Activated CD8-positive, alpha-beta memory T cell treated with anti-CD3 and anti-CD28 coated beads, Interleukin-2, amount 50 U/mL, for 1 hour (primary cell): Measurements from ENCODE around the gene OR6S1.
A peak's percentile ranks its signal among the peaks of the same experiment; 100 is the strongest.
"Not testable (repeated sequence)": the region's sequence is repeated elsewhere in the genome, so short reads cannot be mapped to it uniquely, and the experiment has no call there.

Experiments used
- DNase-seq: peaks from one replicate; pipeline ENCODE4 v3.0.0-alpha.2; 2020; ENCODE audit errors: extremely low read depth

OR6S1 gene

DNA sequence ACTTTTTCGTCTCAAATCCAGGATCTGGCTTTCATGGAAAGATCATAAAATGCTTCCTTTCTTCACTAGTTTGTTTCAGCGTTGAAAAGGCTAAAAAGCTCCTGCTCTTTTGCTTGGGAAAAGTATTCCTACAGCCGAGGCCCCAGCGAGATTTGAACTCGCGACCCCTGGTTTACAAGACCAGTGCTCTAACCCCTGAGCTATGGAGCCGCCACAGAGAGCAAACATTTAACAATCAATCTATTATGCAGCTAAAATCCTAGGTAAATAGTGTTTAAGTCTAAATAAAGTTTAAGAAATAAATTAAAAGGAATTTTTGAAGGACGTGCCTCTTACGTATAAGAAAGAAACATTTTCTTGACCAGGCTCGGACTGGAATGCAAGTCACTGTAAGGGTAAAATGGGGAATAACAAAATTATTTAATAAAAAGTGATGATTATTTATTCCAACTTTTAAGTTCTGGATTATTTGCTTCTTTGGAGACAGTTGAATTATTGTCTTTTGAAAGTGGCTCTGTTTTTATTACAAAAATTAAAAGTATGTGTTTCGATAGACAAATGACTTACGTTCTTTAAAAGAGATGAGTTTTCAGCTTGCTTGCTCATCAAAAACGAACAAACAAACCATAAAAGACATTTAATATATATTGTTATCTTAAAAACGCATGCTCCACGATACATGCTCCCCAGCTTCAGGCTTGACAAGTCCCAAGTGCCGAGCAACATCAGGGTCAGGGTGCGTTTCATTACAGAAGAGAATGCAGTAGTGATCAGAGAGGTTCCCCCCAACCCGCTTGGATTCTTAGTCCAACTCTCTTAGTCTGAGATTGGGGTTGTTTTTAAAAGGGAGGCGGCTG lies 10.2 kb downstream of the OR6S1 start:
- DNase-seq = no peak

DNA sequence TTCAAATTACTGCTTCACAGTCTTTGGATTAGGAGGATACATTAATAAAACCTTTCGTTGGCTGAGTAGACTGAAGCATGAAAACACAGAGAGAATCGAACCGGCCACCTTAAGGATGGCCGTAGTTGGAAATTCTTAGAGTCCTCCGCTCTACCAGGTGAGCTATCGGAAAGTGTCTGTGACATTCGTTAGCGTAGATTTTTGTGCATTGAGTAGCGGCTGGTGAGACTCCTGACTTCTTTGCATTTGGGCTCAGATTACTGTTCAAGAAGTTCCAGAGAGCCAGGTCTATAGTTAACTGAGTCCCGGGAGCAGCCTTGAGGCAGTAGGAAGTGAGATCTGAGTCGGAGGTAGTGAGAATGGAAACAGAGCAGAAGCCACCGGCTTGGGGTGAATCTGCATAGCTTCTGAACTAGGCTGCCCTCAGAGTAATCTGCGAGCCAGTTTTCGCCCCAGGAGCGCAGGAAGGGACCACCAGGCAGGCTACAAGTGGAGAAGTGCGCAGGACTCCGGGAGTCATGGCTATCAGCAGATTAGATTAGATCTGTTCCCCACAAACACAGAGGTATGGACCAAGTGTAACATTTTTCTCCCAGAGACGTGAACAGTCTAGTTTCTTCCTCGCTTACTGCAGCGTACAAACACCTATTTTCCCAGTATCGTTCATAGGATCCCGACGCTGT lies 11.0 kb downstream of the OR6S1 start:
- no peak for DNase-seq

DNA sequence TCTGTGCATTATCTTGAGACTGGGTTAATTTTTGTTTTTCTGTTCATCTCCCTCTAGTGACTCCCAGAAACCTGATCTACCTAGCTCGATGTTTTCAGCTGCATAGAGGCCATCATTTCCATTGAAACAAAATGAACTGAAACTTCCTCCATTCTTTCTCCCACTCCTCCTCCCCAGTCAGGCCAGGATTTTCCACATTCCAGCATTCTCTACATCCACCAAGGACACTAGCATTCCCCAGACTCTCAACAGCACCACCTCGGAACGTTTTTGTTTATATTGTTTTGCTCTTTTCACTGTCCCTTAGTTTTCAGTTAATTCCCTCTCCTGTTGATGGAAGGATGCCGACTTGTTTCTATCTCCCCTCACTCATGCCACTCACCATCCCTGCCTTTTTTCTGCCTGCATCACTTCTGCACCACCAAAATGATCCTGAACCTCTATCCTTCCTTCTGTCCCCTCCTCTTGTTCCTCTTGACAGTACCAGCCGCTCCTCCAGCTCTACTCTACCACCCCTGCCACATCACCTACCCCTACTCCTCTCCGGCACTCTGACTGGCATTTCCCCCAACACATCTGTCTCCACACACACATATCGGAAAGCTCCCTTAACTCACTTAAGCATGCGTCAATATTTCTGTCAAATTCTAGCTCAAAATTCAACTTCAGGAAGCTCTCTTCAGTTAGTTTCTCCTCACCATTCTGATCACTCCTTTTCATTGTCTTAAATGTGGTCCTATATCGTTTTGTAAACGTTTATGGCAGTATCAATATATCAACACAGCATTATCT lies 13.2 kb downstream of the OR6S1 start:
- no peak for DNase-seq

DNA sequence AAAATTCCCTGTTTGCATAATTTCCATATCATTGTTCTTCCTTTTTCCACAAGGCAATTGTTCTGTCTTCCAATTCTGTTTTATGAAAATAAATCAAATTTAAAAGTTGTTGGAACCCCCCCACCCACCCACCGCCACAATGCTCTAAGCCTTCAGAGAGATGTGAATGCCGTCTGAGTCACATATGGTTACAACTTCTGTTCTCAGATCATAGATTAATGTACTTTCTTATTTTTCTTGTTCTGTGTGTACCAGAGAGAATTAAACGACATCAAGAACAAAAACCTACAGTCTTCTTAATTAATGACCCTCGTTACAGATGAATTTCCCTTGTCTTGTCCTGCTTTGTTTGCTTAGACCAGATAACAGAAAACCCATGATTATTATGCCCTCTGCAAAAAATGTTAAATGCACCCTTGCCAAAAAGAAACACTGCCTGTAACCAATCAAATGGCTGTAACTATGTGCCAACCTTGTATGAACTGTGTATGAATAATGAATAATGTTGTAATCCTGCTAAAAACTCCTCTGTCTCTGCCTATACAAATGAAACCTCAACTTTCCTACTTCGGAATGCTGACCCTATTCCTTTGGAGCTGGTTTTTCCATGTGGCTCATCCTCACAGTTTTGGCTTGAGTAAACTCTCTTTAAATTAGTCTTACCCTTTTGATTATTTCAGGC lies 14.0 kb downstream of the OR6S1 start:
- no peak for DNase-seq

DNA sequence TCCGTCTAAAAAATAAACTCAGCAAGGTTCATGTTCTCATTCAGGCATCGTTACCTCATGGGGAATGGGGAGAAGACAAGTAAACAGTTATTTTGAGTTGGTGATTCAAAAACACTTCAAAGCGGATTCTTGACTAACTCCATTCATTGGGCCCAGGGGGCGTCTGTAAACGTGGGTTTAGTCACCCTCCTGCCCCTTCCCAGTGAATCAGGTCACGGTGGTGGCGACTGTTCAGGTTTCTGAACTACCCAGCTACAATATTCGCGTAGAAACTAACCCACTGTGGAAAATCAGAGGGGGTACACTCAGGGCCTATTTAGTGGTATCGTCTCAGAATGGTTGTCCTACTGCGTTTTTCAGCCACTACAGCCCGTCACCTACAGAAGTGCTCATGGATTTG lies 15.2 kb downstream of the OR6S1 start:
- no peak for DNase-seq

DNA sequence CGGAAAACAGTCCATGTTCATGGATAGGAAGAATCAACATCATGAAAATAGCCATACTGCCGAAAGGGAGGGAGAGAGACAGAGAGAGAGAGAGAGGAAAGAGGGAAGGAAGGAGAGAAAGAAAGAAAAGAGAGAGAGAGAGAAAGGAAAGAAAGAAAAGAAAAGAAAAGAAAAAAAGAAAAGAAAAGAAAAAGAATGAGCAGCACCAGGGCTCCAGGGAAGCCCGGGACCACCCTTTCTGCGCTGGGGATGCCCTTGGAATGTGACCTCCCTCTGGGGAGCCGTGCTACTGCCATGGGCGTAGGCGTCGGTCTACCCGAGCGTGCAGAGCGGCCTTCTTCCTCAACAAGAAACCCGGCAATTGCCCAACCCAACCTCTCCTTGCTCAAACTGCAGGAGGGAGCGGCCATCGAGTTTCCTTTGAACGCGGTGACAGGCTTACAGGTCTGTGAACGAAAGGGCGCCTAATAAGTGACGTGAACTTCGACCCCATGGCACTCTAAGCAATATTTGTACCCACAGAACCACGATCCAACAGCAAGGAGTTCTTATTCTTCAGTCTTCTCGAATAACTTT lies 16.9 kb downstream of the OR6S1 start:
- no peak for DNase-seq

DNA sequence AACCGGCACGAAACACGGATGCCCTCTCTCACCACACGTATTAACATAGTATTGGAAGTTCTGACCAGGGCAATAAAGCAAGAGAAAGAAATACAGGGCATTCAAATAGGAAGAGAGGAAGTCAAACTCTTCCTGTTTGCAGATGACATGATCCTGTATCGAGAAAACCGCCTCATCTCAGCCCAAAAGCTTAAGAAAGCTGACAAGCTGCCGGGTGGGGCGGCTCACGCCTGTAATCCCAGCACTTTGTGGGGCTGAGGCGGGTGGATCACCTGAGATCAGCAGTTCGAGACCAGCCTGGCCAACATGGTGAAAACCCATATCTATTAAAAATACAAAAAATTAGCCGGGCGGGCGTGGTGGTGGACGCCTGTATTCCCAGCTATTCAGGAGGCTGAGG lies 17.7 kb downstream of the OR6S1 start:
- DNase-seq = no peak

DNA sequence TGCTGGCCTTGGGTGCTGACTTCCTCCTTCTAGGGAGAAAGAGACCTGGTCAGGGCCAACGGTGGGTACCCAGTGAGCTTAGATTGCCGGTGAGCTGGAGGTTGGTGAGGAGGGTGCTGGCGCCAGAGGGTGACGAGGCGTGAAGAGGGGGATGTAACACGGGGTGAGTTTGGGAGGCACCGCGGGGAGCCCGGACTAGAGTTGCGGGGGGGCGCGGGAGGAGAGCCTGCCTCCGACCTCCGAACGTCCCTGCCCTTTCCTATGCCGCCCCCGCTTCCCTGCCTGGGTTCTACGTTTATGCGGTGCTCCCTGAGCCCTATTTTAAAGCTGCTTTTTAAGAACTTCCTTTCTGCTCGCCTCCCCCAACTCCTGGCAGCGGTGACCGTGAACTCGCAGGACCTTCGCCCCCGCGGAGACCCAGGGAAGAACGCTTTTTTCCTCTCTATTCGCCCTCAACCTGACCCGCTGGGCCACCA lies 18.6 kb downstream of the OR6S1 start:
- no peak for DNase-seq

DNA sequence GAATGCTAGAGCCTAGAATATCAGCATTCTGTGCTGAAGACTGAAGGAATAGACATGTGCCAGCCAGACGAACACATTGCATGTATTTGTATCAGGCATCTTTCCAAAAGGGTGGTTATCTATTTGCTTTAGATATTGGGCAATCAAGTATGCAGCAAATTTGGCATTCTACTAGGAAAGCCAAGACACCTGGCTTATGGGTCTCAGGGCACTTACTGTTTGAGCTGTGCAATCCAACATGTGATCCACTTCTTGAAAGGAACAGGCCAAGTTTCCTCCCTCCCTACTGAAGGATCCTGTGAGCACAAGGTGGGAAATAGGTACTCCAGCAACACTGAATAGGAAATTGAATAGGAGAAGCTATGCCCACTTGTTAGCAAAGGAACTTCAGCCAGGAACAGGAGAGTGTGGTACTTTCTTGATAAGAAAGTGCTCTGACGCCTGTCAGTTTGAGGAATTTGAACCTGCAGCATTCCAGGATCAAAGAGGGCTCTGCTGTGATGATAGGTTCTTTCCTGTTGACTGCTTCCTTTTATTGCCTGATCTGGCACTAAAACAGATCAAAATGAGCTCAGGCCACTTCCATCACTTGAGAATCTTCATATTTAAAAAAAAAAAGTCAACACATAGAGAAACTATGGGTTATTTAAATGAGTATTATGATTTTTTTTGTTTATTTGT lies 20.6 kb downstream of the OR6S1 start:
- DNase-seq = no peak

DNA sequence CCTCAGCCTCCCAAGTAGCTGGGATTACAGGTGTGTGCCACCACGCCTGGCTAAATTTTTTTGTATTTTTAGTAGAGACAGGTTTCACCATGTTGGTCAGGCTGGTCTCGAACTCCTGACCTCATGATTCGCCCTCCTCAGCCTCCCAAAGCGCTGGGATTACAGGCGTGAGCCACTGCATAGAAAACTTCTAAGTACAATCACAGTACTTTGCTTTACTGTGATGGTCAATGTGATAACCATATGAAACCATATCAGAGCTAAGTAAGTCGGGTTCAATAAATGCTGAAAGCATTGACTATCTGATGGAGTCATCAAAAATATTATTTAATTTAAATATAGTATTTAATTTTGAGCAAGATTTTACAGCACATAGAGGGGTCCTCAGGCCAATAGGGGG lies 21.8 kb downstream of the OR6S1 start:
- DNase-seq = not testable (repeated sequence)

DNA sequence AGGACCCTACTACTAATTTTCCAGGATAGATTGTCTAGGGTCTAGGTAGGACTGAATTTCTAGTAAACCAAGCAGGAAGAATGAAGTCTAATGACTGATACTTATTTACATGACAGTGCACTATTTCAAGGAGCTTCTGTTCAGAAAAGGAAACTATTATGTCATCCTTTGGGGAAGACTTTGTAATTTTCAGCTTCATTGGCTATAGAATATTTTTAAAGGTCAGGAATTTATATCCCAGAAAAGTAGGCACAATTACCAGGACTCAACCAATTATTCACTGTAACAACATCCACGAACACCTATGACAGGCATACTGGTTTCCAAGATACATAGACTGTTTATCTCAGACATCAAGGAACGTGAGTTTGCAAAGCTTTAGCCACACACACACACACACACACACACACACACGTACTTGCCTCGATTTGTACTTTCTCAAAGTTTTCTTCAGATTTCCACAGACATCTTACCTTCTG lies 23.2 kb downstream of the OR6S1 start:
- no peak for DNase-seq

DNA sequence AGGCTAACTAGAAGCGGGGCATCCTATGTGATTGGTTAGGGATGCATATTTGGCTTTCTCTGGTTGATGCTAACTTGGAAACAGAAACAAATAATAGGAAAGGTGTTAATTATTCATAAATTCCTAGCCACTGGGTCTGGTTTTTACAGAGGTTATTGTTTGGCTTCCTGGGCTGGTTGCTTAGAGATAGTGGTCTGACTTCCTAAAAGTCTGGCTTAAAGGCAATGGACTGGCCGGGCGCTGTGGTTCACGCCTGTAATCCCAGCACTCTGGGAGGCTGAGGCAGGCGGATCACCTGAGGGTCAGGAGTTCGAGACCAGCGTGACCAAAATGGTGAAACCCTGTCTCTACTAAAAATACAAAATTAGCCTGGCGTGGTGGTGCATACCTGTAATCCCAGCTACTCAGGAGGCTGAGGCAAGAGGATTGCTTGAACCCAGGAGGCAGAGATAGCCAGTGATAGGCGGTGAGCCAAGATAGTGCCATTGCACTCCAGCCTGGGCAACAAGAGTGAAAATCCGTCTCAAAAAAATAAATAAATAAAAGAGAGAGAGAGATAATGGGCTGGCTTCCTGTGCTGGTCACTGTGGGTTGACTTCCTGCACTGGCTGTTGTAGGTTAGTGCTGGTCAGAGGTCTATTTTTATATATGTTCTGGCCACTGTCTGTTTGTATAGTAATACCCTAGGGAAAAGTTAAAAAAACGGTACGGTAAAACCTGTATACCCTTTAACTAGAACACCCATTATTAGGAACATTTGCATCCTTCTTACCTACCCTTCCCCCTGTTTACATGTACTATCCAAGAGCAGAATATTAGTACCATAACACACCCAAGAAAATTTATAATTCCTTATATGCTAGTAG lies 24.1 kb downstream of the OR6S1 start:
- no peak for DNase-seq

DNA sequence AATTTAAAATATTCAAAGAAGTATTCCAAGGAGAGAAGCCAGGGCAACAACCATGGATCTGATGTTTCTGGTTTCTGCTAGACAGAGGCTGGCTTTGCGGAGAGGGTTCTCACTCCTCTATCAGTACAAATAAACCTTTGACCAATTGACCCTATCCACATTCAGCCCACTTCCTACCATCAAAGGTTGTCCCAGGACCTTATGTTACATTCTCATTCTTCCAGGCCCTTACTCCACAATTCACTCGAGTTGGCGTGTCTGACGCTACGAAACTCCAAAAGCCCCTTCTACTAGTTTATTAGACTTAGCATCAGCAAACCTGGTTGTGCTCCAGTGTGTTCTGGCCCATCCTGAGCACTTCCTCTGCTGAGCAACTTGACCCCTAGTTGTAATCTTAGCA lies 25.5 kb downstream of the OR6S1 start:
- no peak for DNase-seq

DNA sequence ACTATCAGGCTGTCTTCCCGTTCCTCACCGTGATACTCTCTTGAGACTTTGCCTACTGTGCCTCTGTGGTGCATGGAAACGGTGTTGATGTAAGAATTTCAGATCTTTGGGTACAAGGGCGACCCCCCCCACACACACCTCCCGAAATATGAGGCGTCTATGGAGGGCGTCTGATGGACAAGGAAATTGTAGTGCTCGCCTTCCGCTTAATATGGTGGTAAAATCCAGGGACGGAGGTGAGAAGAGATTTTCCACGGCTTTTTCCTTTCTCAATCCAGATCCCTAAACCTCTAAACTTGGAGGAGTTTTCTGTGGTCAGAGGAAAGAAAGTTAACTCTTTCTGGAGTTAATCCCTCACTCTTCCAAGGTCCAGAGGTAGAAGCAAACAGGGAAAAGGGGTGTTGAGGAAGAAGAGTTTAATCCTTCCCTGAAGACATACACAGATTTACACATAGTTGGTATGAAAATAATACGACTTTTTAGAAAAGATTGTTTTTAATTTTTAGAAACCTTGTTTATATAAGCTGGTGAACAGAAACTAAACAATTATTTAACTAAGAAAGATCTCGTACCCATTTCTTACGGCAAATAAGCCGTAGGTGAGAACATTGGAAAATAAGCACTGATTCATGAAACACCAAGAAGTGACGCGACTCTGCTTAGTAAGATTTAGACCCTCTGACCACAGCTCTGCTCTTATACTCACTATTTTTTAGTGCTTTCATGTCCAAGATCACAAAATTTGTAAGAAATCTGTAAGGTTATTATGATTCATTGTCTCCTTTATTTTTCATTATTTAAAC lies 27.3 kb downstream of the OR6S1 start:
- DNase-seq = no peak

DNA sequence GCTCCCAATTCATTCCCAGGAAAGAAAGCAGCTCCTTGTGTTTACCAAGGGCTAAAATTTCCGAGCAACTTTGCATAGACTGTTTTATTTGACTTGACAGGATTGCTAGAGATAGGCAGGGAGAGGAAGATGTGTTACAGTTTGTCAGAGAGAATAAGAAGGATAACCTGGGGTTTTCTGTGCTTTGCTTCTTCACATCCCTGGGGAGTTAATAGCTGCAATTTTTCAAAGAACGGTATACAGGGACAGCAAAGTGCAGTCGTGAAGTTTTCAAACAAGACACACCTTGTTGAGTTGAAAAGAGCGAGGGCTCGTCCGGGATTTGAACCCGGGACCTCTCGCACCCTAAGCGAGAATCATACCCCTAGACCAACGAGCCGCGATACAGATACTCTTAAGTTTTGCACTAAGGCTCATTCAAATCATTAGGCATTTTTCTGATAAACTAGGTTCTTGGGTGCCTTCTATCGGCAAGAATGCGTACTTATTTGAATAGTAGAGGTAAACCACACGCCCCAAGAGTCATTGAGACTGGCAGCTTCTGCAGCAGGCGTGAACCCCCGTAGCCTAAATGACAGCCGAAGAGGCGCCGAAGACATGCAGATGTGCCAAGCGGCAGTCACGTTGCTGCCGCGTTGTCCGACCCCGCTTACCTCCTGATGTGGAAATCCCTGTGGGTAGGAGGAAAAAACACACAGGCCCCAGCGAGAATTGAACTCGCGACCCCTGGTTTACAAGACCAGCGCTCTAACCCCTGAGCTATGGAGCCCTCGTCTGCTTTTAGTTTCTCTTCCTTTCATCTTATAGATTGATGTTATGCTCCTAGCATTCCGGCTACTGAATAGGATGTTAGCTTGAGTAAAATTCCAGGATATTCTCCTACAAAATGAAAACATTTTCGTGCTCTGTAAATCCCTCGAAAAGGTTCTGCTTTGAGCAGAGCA lies 28.1 kb downstream of the OR6S1 start:
- DNase-seq = peak; percentile 69

DNA sequence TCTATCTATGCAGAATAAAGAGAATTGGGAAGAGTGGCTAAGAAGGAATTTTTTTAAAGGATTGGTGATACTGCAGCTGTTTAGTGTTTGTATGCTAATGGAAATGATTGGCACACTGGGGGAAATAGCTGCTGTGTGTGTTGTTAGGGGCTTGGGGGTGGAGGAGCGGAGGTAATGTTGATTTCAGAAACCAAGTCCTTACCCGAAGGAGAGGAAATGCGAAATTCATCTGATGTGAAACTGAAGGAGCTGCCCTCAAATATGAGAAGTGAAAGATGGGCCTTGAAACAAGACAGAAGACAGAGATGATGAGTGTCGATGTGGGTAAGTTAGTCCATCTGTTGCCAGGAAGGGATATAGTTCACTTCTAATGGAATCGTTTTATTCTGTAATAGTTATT lies 29.1 kb downstream of the OR6S1 start:
- no peak for DNase-seq

DNA sequence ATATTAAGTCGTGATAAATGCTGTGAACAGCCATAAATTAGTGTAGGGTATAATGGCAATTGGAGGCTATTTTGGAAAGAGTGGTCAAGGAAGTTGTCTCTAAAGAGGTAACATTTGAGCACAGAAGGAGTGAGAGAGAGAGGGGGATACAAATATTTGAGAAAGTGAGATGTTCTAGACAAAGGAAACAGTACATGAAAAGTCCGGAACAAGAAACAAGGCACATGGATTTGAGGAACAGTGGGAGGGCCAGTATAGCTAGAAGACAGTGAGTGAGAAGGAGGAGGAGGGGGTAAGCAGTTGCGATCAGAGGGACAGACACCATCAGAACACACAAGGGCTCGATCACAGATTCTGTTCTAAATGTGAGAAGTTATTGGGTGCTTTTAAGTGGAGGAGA lies 30.2 kb downstream of the OR6S1 start:
- DNase-seq = no peak
